ENCODE data around the gene TMEM234.

The TMEM234 gene

DNA sequence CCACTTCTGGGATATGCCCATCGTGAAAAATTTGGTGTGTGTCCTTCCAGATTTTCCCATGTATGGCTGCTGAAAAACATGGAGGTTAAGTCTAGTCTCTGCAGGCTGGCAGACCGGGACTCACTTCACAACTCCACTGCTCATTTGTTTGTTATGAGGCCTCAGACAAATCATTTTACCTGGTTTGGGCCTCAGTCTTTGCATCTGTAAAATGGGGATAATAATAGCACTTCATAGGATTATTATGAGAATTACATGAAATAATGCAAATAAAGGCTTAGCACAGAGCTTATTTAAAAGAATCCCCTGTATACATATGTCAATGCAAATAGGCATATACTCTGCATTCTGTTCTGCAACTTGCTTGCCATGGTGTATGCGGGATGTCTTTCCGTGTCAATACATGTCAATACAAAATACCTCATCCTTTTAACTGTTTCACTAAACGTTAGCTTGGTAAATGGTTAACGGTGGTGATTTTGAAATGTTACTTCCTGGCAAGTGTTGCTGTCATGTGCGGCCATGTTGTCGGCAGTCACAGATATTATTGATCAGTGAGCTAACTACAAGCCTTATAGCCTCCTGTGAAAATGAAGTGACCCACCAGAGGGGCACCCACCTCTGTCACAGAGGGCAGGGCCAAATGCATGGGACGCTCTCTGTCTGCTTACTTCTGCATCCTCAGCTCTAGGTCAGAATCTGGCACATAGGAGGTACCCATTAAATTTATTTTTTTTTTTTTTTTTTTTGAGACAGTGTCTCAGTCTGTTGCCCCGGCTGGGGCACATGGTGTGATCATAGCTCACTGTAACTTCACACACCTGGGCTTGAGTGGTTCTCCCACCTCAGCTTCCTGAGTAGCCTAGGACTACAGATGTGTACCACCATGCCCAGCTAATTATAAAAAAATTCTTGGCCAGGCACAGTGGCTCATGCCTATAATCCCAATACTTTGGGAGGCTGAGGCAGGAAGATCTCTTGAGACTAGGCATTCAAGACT, 33.2 kb upstream of the TMEM234 start:
- TF ChIP-seq POLR2AphosphoS5 (IDR thresholded peaks at IDR 0.05; ENCODE audit: borderline replicate concordance, low read depth, low read length) (no peak), EZH2 (IDR thresholded peaks at IDR 0.05) (no peak), FOXP2 (optimal IDR thresholded peaks at IDR 0.05; ENCODE audit: control extremely low read depth, extremely low read length, insufficient read depth) (no peak)
- Histone ChIP-seq H3K4me3 (no peak overlapping the region), H3K9me3 (ENCODE audit: low read depth, low read length) (no peaks in the 10 kb centered on the region), H3K36me3 (ENCODE audit: insufficient read depth, low read length) (no peaks in the 10 kb centered on the region), H3K9ac (ENCODE audit: insufficient read length) (no peak overlapping the region), H3K27ac (no peak overlapping the region)
- no peak for DNase-seq (ENCODE audit: low read depth, low spot score)

DNA sequence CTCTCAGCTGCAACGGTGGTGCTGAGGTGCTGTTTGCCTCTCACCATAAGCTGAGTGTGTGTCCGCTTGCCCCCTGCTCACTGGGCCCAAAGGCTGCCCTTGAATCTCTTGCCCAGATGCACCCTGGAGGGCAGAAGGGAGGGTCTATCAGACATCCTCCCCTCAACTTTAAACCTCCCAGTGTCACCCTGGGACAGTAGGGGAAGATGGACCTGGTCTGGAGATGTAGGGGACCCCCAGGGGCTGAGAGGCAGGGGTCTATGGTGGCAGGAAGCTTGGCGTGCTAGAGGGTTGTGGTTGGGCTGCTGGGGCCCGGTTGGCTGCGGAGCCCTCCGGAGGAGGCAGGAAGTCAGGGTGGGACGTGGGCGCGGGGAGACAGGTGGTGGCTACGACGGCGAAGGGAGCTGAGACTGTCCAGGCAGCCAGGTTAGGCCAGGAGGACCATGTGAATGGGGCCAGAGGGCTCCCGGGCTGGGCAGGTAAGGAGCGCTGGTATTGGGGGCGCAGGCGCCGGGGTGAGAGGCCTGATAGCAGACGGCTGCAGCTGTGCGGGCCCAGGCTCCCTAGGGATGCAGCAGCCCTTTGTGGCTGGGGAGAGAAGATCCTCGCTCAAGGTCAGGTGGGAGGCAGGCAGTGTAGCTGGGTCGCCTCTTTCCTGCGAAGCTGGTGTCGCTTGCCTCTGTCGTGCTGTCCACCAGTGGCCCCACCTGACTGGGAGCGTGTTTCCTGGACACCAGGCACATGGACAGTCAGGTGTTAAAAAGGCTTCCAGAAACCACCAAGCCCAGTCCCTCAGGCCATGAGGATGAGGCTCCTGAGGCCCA, 29.0 kb upstream of the TMEM234 start, which contains the start of gene LCK:
TSS of gene LCK (plus strand) at position 373 of the 824 bp plus-strand sequence. CDS start 23,065 bp downstream, outside the sequence.
- Histone ChIP-seq H3K9me3 (ENCODE audit: low read depth, low read length) (no peaks in the 10 kb centered on the region), H3K4me3 (no peak within 1 kb of the TSS), H3K36me3 (ENCODE audit: insufficient read depth, low read length) (no peaks in the 10 kb centered on the region), H3K27ac (no peak within 1 kb of the TSS), H3K9ac (ENCODE audit: insufficient read length) (no peak within 1 kb of the TSS)
- DNase-seq (ENCODE audit: low read depth, low spot score), result no peak
- TF ChIP-seq POLR2AphosphoS5 (IDR thresholded peaks at IDR 0.05; ENCODE audit: borderline replicate concordance, low read depth, low read length) (no peak), FOXP2 (optimal IDR thresholded peaks at IDR 0.05; ENCODE audit: control extremely low read depth, extremely low read length, insufficient read depth) (no peak), EZH2 (IDR thresholded peaks at IDR 0.05) (no peak)

DNA sequence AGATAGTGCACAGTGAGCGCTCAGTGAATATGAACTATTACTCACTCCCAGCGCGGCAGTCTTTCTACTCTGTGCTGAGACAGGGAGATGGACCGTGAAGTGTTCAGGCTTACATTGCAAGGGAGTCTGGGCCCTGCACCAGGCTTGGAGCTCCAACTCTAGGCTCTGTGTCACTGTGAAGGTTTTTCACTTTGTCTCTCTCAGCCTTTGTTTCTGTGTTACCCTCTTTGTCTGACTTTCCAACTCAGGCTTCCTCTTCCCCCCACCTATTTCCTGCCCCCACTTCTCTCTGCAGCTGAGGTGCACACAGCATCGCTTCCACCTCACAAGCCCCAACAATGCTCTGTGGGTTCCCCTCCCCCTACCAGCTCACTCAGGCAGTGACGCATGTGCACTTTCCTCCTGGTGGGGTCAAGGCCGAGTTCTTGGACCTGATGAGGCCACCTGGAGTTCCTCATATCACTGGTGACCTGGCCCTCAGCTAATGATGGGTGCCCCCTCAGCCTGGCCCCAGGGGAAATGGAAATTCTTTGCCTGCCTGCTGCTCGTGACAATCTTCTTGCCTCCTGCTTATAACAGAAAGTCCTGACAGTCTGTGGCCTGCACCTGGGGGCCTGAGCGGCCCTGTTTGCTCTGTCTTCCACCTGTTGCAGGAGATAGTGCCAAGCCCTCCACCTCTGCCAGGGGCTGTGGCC, 27.8 kb upstream of the TMEM234 start:
- H3K4me3 ChIP-seq, result no peak overlapping the region
- H3K9ac ChIP-seq (ENCODE audit: insufficient read length), result no peak overlapping the region

DNA sequence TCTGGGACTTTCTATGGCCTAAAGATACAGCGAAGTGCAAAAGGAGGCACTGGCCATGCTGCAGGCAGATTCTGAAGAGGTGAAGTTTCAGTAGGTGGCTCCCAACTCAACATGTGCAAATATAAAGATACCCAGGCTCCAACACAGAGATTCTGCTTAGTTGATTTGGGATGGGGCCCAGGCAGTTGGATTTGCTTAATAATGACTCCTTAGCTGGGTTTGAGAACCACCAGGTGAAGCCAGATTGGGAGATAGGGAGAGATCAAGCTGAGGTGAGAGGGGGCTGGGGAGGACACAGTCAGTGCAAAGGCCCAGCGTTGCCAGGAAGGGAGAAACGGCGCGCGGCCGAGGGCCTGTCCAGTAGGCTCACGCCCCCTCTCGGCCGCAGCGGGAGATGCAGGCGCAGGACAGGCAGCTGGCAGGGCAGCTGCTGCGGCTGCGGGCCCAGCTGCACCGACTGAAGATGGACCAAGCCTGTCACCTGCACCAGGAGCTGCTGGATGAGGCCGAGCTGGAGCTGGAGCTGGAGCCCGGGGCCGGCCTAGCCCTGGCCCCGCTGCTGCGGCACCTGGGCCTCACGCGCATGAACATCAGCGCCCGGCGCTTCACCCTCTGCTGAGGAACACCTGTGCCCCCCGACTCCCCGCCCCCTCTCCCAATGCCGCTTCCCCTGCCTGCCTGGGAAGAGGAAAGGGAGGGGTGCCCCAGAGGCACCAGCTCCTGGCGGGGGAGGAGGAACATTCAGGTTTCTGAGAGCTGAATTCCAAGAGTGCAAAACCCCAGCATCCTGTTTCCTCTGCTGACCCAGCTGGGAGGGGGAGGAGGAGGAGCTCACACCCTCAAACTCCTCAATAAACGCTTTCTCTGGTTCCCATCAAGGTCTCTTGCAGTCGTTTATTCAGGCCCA, 26.1 kb upstream of the TMEM234 start:
- Histone ChIP-seq H3K36me3 (ENCODE audit: insufficient read depth, low read length) (no peaks in the 10 kb centered on the region), H3K9me3 (ENCODE audit: low read depth, low read length) (no peaks in the 10 kb centered on the region), H3K27ac (no peak overlapping the region), H3K4me3 (no peak overlapping the region), H3K9ac (ENCODE audit: insufficient read length) (no peak overlapping the region)
- no peak for DNase-seq (ENCODE audit: low read depth, low spot score)
- TF ChIP-seq EZH2 (IDR thresholded peaks at IDR 0.05) (no peak), POLR2AphosphoS5 (IDR thresholded peaks at IDR 0.05; ENCODE audit: borderline replicate concordance, low read depth, low read length) (no peak), FOXP2 (optimal IDR thresholded peaks at IDR 0.05; ENCODE audit: control extremely low read depth, extremely low read length, insufficient read depth) (no peak)

More for the DNA sequence above, 27.8 kb upstream of the TMEM234 start:
- no peak for TF ChIP-seq EZH2 (IDR thresholded peaks at IDR 0.05)
- no peak for TF ChIP-seq POLR2AphosphoS5 (IDR thresholded peaks at IDR 0.05; ENCODE audit: borderline replicate concordance, low read depth, low read length)
- TF ChIP-seq FOXP2 (optimal IDR thresholded peaks at IDR 0.05; ENCODE audit: control extremely low read depth, extremely low read length, insufficient read depth), result no peak
- no peak for DNase-seq (ENCODE audit: low read depth, low spot score)
- no peaks in the 10 kb centered on the region for H3K36me3 ChIP-seq (ENCODE audit: insufficient read depth, low read length)
- no peaks in the 10 kb centered on the region for H3K9me3 ChIP-seq (ENCODE audit: low read depth, low read length)
- no peak overlapping the region for H3K27ac ChIP-seq

DNA sequence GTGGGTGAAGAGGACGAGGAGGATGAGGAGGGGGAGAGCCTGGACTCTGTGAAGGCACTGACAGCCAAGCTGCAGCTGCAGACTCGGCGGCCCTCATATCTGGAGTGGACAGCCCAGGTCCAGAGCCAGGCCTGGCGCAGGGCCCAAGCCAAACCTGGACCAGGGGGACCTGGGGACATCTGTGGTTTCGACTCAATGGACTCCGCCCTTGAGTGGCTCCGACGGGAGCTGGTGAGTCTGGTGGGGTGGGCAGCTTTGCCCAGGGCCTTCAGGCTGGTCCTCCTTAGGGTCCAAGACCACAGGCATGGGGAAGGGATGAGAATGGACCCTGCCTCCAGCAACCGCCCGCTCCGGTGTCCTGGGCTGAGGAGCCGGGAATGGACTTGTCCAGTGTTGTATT, 25.3 kb upstream of the TMEM234 start:
- TF ChIP-seq EZH2 (IDR thresholded peaks at IDR 0.05) (no peak), POLR2AphosphoS5 (IDR thresholded peaks at IDR 0.05; ENCODE audit: borderline replicate concordance, low read depth, low read length) (no peak), FOXP2 (optimal IDR thresholded peaks at IDR 0.05; ENCODE audit: control extremely low read depth, extremely low read length, insufficient read depth) (no peak)
- no peak for DNase-seq (ENCODE audit: low read depth, low spot score)
- H3K9ac ChIP-seq (ENCODE audit: insufficient read length), result no peak overlapping the region
- no peak overlapping the region for H3K4me3 ChIP-seq
- H3K9me3 ChIP-seq (ENCODE audit: low read depth, low read length), result no peaks in the 10 kb centered on the region
- H3K36me3 ChIP-seq (ENCODE audit: insufficient read depth, low read length), result no peaks in the 10 kb centered on the region
- H3K27ac ChIP-seq, result no peak overlapping the region

DNA sequence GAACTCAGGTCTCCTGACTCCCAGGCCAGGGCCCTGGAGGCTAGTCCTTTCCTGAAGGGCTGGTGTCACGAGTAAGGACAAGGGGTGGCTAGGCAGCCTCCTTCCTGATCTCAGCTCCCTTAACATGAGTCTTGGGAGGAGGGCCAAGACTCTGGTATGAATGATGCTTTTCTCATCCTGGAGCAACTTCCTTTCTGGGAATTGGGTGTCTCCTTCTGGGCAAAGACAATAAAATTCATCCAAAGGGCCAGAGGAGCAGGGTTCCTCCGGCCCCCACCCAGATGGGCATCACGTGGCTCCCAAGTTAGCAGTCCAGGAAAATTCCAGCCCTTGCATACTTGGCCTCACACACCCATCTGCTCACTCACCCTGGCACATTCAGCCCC, 24.7 kb upstream of the TMEM234 start, which contains the start of gene FAM167B:
TSS of gene FAM167B (plus strand) at position 335 of the 386 bp plus-strand sequence. CDS start 200 bp downstream, outside the sequence.
- H3K9ac ChIP-seq (ENCODE audit: insufficient read length), result no peak within 1 kb of the TSS
- no peak for TF ChIP-seq FOXP2 (optimal IDR thresholded peaks at IDR 0.05; ENCODE audit: control extremely low read depth, extremely low read length, insufficient read depth)
- no peak within 1 kb of the TSS for H3K27ac ChIP-seq
- no peak for DNase-seq (ENCODE audit: low read depth, low spot score)
- no peak within 1 kb of the TSS for H3K4me3 ChIP-seq
- H3K36me3 ChIP-seq (ENCODE audit: insufficient read depth, low read length), result no peaks in the 10 kb centered on the region
- H3K9me3 ChIP-seq (ENCODE audit: low read depth, low read length), result no peaks in the 10 kb centered on the region

DNA sequence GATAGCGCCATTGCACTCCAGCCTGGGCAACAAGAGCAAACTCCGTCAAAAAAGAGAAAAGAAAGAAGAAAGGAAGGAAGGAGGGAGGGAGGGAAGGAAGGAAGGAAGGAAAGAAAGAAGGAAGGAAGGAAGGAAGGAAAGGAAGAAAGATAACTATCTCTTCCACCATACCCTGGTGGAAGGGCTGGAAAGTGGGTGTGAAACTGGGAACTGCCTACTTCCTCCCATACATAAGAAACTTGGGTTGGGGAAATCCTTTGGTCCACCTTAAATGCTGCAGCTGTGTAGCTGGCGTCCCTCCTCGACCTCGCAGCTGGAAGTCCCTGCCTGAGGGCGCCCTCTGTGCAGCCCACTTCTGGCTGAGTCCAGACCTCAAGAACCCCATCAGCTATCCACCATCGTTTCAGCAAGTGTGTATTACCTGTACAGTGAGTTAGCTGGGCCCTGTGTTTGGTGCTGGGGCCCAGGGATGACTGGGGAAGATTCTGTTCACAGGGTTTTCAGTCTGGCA, 20.2 kb upstream of the TMEM234 start:
- no peak for DNase-seq (ENCODE audit: low read depth, low spot score)
- H3K36me3 ChIP-seq (ENCODE audit: insufficient read depth, low read length), result no peaks in the 10 kb centered on the region

More for the DNA sequence above, 20.2 kb upstream of the TMEM234 start:
- Histone ChIP-seq H3K9me3 (ENCODE audit: low read depth, low read length) (no peaks in the 10 kb centered on the region), H3K27ac (no peak overlapping the region), H3K4me3 (no peak overlapping the region), H3K9ac (ENCODE audit: insufficient read length) (no peak overlapping the region)
- no peak for TF ChIP-seq FOXP2 (optimal IDR thresholded peaks at IDR 0.05; ENCODE audit: control extremely low read depth, extremely low read length, insufficient read depth)
- no peak for TF ChIP-seq EZH2 (IDR thresholded peaks at IDR 0.05)
- TF ChIP-seq POLR2AphosphoS5 (IDR thresholded peaks at IDR 0.05; ENCODE audit: borderline replicate concordance, low read depth, low read length), result no peak

Measured in SK-N-MC (cell line).